Right atrium auricular region (tissue), 2 donors: ENCODE results near the gene KLHL17. TPM values are rescaled to one million over a fixed set of nuclear protein-coding genes. Genes with fewer than 3 reads are reported as not detected.

Source experiments
- DNase-seq: peaks from one replicate; pipeline ENCODE4 v3.0.0-alpha.2; 2019; ENCODE audit warnings: low spot score
- H3K27ac ChIP-seq, 2 donors: fragments of 200-600 bp; sonication (generic); 1 replicate in 1 of 2; 2 replicates in 1 of 2; pipeline ENCODE4 v1.5.1; 2016 to 2019
- H3K27me3 ChIP-seq, 2 donors: fragments of 200-600 bp; sonication (generic); one replicate each; pipeline versions ENCODE4 v1.5.1 to v1.6.0; 2017 to 2019
- H3K36me3 ChIP-seq: fragments of 200-600 bp; sonication (generic); one replicate; pipeline ENCODE4 v1.5.1; 2016
- H3K4me1 ChIP-seq, 2 donors: fragments of 200-600 bp; sonication (generic); one replicate each; pipeline versions ENCODE4 v1.5.1 to v1.6.0; 2017 to 2019
- H3K4me3 ChIP-seq, 2 donors: fragments of 200-600 bp; sonication (generic); 1 replicate in 1 of 2; 2 replicates in 1 of 2; pipeline ENCODE4 v1.5.1; 2017 to 2019; ENCODE audit warnings: mild to moderate bottlenecking in 1 of 2, moderate library complexity in 1 of 2
- H3K9me3 ChIP-seq, 2 donors: fragments of 200-600 bp; sonication (generic); one replicate each; pipeline ENCODE4 v1.5.1; 2019
- CTCF ChIP-seq, 2 donors: fragments of 200-600 bp; sonication (generic); IDR thresholded peaks; one replicate each; pipeline ENCODE4 v1.5.1; 2019; ENCODE audit warnings: antibody characterized with exemption in 2 of 2
- total RNA-seq, 2 donors: library from RNA; depleted of rRNA; stranded (reverse); fragments of >200 nt; gene quantifications; one replicate each; pipeline ENCODE4 v1.1.0, GENCODE V29; 2016

Gene KLHL17
- total RNA-seq, 2 donors from 2014 or later, result 2.4 to 2.9 TPM

GRCh38 chr1:963301-963651 is 2.9 kb downstream of the KLHL17 start:
- DNase-seq, result no peak
- Histone ChIP-seq H3K27me3 (no peaks in the 10 kb centered on the region), H3K4me3 (no peak overlapping the region), H3K9me3 (no peaks in the 10 kb centered on the region), H3K4me1 (peaks cover 0 to 40% of the 10 kb centered on the region in 2 donors), H3K27ac (no peak overlapping the region), H3K36me3 (no peaks in the 10 kb centered on the region)
- TF ChIP-seq CTCF (IDR thresholded peaks at IDR 0.05), result no peak

GRCh38 chr1:963746-964525 is 3.6 kb downstream of the KLHL17 start:
- Histone ChIP-seq H3K36me3 (no peaks in the 10 kb centered on the region), H3K4me1 (peaks cover 0 to 35% of the 10 kb centered on the region in 2 donors), H3K27me3 (no peaks in the 10 kb centered on the region), H3K9me3 (no peaks in the 10 kb centered on the region), H3K27ac (no peak overlapping the region), H3K4me3 (no peak overlapping the region)
- no peak for DNase-seq
- TF ChIP-seq CTCF (IDR thresholded peaks at IDR 0.05), result no peak

- peaks cover 0 to 29% of the 10 kb centered on the region in 2 donors for H3K4me1 ChIP-seq
- H3K4me3 ChIP-seq, result no peak overlapping the region
- no peaks in the 10 kb centered on the region for H3K36me3 ChIP-seq
- no peaks in the 10 kb centered on the region for H3K27me3 ChIP-seq
- TF ChIP-seq CTCF (IDR thresholded peaks at IDR 0.05), result no peak
- H3K9me3 ChIP-seq, result no peaks in the 10 kb centered on the region
- H3K27ac ChIP-seq, result no peak overlapping the region
- no peak for DNase-seq
These were observed 4.5 kb downstream of the KLHL17 start for GRCh38 chr1:964691-965525.

GRCh38 chr1:965526-966134 is 5.2 kb downstream of the KLHL17 start:
- H3K9me3 ChIP-seq, result no peaks in the 10 kb centered on the region
- no peak overlapping the region for H3K4me3 ChIP-seq
- no peak for DNase-seq
- H3K27ac ChIP-seq, result no peak overlapping the region
- H3K4me1 ChIP-seq, result peaks cover 0 to 24% of the 10 kb centered on the region in 2 donors
- TF ChIP-seq CTCF (IDR thresholded peaks at IDR 0.05), result no peak
- no peaks in the 10 kb centered on the region for H3K36me3 ChIP-seq
- peaks cover under 1 to 6% of the 10 kb centered on the region in 2 donors for H3K27me3 ChIP-seq

GRCh38 chr1:966135-966703 is 5.8 kb downstream of the KLHL17 start, which contains the start of gene PLEKHN1:
TSS of gene PLEKHN1 (plus strand) at chr1:966482. CDS start at chr1:966532, 50 bp downstream.
- Histone ChIP-seq H3K4me1 (peaks cover 0 to 22% of the 10 kb centered on the region in 2 donors), H3K9me3 (no peaks in the 10 kb centered on the region), H3K36me3 (no peaks in the 10 kb centered on the region), H3K4me3 (peak within 1 kb of the TSS; percentile 57 to 59), H3K27me3 (peaks cover 4 to 12% of the 10 kb centered on the region in 2 donors), H3K27ac (peak within 1 kb of the TSS; percentile 34 to 58)
- TF ChIP-seq CTCF (IDR thresholded peaks at IDR 0.05), result no peak
- no peak for DNase-seq
